HTERT RPE-1 (cell line): ENCODE results near the gene EYS.
"Not testable (repeated sequence)": the region's sequence is repeated elsewhere in the genome, so short reads cannot be mapped to it uniquely, and the experiment has no call there.

Experiments used
- in situ Hi-C: fragments of 300-500 bp; cut with MboI; formaldehyde crosslinking; loops from 4 replicates; pipeline ENCODE4 v1.14.3; 2020; ENCODE audit warnings: low sequenced_read_pairs

Gene EYS

GRCh38 chr6:64013011-64013410 is 1694.0 kb downstream of the EYS start:
- in situ Hi-C loops = no loop called here

GRCh38 chr6:64012351-64013001 is 1694.5 kb downstream of the EYS start:
- in situ Hi-C loops = no loop called here

GRCh38 chr6:64010666-64011065 is 1696.4 kb downstream of the EYS start:
- in situ Hi-C loops = no loop called here

- in situ Hi-C loops = no loop called here
These were observed 1697.0 kb downstream of the EYS start for GRCh38 chr6:64010010-64010409.

GRCh38 chr6:64006246-64006645 is 1700.8 kb downstream of the EYS start:
- in situ Hi-C loops = no loop called here

GRCh38 chr6:64000818-64001491 is 1706.1 kb downstream of the EYS start:
- in situ Hi-C loops = no loop called here

GRCh38 chr6:63999613-64000012 is 1707.4 kb downstream of the EYS start:
- in situ Hi-C loops = no loop called here

- in situ Hi-C loops = no loop called here
These were observed 1708.0 kb downstream of the EYS start for GRCh38 chr6:63998991-63999390.

- in situ Hi-C loops = no loop called here
These were observed 1709.3 kb downstream of the EYS start for GRCh38 chr6:63997734-63998133.

GRCh38 chr6:63997221-63997620 is 1709.8 kb downstream of the EYS start:
- in situ Hi-C loops = no loop called here

GRCh38 chr6:63985223-63985622 is 1721.8 kb downstream of the EYS start:
- in situ Hi-C loops = no loop called here

- in situ Hi-C loops = no loop called here
These were observed 1731.3 kb downstream of the EYS start for GRCh38 chr6:63975699-63976098.

GRCh38 chr6:63968650-63969049 is 1738.4 kb downstream of the EYS start:
- in situ Hi-C loops = no loop called here

- in situ Hi-C loops = no loop called here
These were observed 1742.7 kb downstream of the EYS start for GRCh38 chr6:63964366-63964765.

- in situ Hi-C loops = no loop called here
These were observed 1743.2 kb downstream of the EYS start for GRCh38 chr6:63963769-63964315.

- in situ Hi-C loops = not testable (repeated sequence)
These were observed 1753.5 kb downstream of the EYS start for GRCh38 chr6:63953336-63954021.

- in situ Hi-C loops = no loop called here
These were observed 1759.1 kb downstream of the EYS start for GRCh38 chr6:63947792-63948529.

GRCh38 chr6:63945987-63946386 is 1761.0 kb downstream of the EYS start:
- in situ Hi-C loops = no loop called here

GRCh38 chr6:63943826-63944225 is 1763.2 kb downstream of the EYS start:
- in situ Hi-C loops = no loop called here

- in situ Hi-C loops = no loop called here
These were observed 1765.1 kb downstream of the EYS start for GRCh38 chr6:63941747-63942470.
